GM12878 (cell line): Measurements from ENCODE around the gene CLEC12A. TPM values are rescaled to one million over a fixed set of nuclear protein-coding genes. Genes with fewer than 3 reads are reported as not detected.

ENCODE experiments used
- ATAC-seq: fragments of 200-7000 bp; cut with Tn5 transposase; 3 replicates; pipeline ENCODE4 v1.9.1; 2020; ENCODE audit warnings: mild to moderate bottlenecking, moderate library complexity
- BruUV-seq: library from RNA; stranded (reverse); fragments of 400-500 nt; replicated peaks from 2 replicates; lab custom pipeline; 2021; lab: Mats Ljungman, UMichigan
- CTCF ChIA-PET: fragments of 300-600 bp; sonication (Branson Sonifier 250); formaldehyde crosslinking; extraction: SDS; loops from one replicate; lab custom pipeline; 2021; ENCODE audit warnings: inconsistent platforms; lab: Yijun Ruan, JAX
- POLR2A ChIA-PET: fragments of 350-600 bp; formaldehyde crosslinking; extraction: SDS; loops from one replicate; lab custom pipeline; 2021; ENCODE audit warnings: inconsistent platforms; lab: Charles Lee
- RAD21 ChIA-PET: fragments of 300-600 bp; sonication (Branson Sonifier 250); formaldehyde crosslinking; loops from one replicate; lab custom pipeline; 2023; ENCODE audit warnings: antibody characterized with exemption; ENCODE audit not compliant: unreplicated experiment; lab: Charles Lee
- SMC1A ChIA-PET: fragments of 300-600 bp; sonication (Branson Sonifier 250); formaldehyde crosslinking; loops from one replicate; lab custom pipeline; 2023; ENCODE audit not compliant: unreplicated experiment, uncharacterized antibody; lab: Charles Lee
- DNase-seq: peaks from one replicate; pipeline ENCODE4 v3.0.0-alpha.2; 2011; ENCODE audit warnings: low read depth, low spot score
- FAIRE-seq: peaks from 3 replicates; lab custom pipeline; 2011; peaks lifted over from hg19 to GRCh38; lab: Jason Lieb, UNC
- H2AFZ ChIP-seq: 2 replicates; pipeline ENCODE4 v1.6.0; 2011; ENCODE audit warnings: low read depth, low read length, control low read depth; ENCODE audit not compliant: control insufficient read depth
- H3K27ac ChIP-seq: 2 replicates; pipeline ENCODE4 v1.5.1; 2011; ENCODE audit warnings: control low read depth; ENCODE audit not compliant: control insufficient read depth, insufficient read depth
- H3K27me3 ChIP-seq, 2 experiments: replicated peaks in 1 of 2; 2 replicates each; pipeline versions ENCODE4 v1.6.0 to v1.6.1; 2011; ENCODE audit warnings: low read length in 1 of 2; ENCODE audit not compliant: control insufficient read depth in 2 of 2, insufficient read depth in 2 of 2
- H3K36me3 ChIP-seq, 2 experiments: 2 replicates each; pipeline ENCODE4 v1.5.1; 2011; ENCODE audit warnings: low read length in 1 of 2; ENCODE audit not compliant: control insufficient read depth in 2 of 2, insufficient read depth in 2 of 2
- H3K4me1 ChIP-seq: 2 replicates; pipeline ENCODE4 v1.6.1; 2011; ENCODE audit warnings: mild to moderate bottlenecking, low read length, moderate library complexity, mixed read lengths; ENCODE audit not compliant: control insufficient read depth, insufficient read depth
- H3K4me2 ChIP-seq: 2 replicates; pipeline ENCODE4 v1.6.0; 2011; ENCODE audit warnings: control low read depth; ENCODE audit not compliant: control insufficient read depth, insufficient read depth
- H3K4me3 ChIP-seq: fragments of 200-600 bp; sonication (generic); 2 replicates; pipeline ENCODE4 v1.5.1; 2016
- H3K79me2 ChIP-seq: 2 replicates; pipeline ENCODE4 v1.6.0; 2011; ENCODE audit warnings: low read length; ENCODE audit not compliant: control insufficient read depth, insufficient read depth
- H3K9ac ChIP-seq: 2 replicates; pipeline ENCODE4 v1.8.0; 2011; ENCODE audit warnings: low read length, control low read depth, mixed read lengths; ENCODE audit not compliant: control insufficient read depth, insufficient read depth
- H3K9me3 ChIP-seq: replicated peaks from 3 replicates; pipeline ENCODE4 v1.5.1; 2011; ENCODE audit warnings: mild to moderate bottlenecking, low read length; ENCODE audit not compliant: control insufficient read depth, insufficient read depth
- H4K20me1 ChIP-seq: 2 replicates; pipeline ENCODE4 v1.6.0; 2011; ENCODE audit not compliant: control insufficient read depth, insufficient read depth
- WGBS: methylation state at CpG from one replicate; pipeline ENCODE4 v1.1.6; 2016; ENCODE audit warnings: low lambda C conversion rate; ENCODE audit not compliant: insufficient replicate concordance, insufficient coverage; ENCODE audit errors: missing lambda C conversion rate; 5-methylcytosine and 5-hydroxymethylcytosine counted together
- in situ Hi-C: fragments of 300-500 bp; cut with MboI; formaldehyde crosslinking; loops from 9 replicates; pipeline ENCODE4 v1.14.3; 2018; ENCODE audit warnings: mixed read lengths
- intact Hi-C: fragments of 100-400 bp; cut with micrococcal nuclease; formaldehyde crosslinking; loops from one replicate; pipeline ENCODE4 v1.14.2; 2022; ENCODE audit not compliant: unreplicated experiment
- polyA plus RNA-seq, 11 experiments: library from polyadenylated mRNA; depleted of rRNA in 4 of 11; unstranded in 6 of 11; stranded (reverse) in 5 of 11; fragments of >200 nt; fragmentation: Nextera tagmentation in 4 of 11; fragmentation: Illumina TruSeq in 1 of 11; extraction: Ambion mirVana in 4 of 11; extraction: Trizol in 1 of 11; gene quantifications; 1 replicate in 1 of 11; 2 replicates in 10 of 11; pipeline versions ENCODE4 v1.2.1 to v1.2.3, GENCODE V29; 2011 to 2016; ENCODE audit warnings: inconsistent platforms in 2 of 11, missing spikeins in 2 of 11, low read depth in 1 of 11
- total RNA-seq, 4 experiments: library from RNA; depleted of rRNA in 3 of 4; stranded (reverse); fragments of >200 nt in 3 of 4; fragmentation: Illumina TruSeq in 1 of 4; extraction: Trizol in 1 of 4; gene quantifications; 2 replicates each; pipeline versions ENCODE4 v1.2.1 to v1.2.3, GENCODE V29; 2013 to 2021
- TF ChIP-seq, protein P1 (sequence below): IDR thresholded peaks from 2 replicates; pipeline ENCODE4 v1.6.1; 2012; ENCODE audit warnings: improper control_type of control experiment, low read depth, low read length; ENCODE audit not compliant: insufficient replicate concordance

The CLEC12A gene
- total and polyA plus RNA-seq, 10 of the 15 experiments (the other 5 are each of a cell fraction or from before 2014, with no cell fraction given), result 0.07 to 0.21 TPM; not detected in 8

DNA sequence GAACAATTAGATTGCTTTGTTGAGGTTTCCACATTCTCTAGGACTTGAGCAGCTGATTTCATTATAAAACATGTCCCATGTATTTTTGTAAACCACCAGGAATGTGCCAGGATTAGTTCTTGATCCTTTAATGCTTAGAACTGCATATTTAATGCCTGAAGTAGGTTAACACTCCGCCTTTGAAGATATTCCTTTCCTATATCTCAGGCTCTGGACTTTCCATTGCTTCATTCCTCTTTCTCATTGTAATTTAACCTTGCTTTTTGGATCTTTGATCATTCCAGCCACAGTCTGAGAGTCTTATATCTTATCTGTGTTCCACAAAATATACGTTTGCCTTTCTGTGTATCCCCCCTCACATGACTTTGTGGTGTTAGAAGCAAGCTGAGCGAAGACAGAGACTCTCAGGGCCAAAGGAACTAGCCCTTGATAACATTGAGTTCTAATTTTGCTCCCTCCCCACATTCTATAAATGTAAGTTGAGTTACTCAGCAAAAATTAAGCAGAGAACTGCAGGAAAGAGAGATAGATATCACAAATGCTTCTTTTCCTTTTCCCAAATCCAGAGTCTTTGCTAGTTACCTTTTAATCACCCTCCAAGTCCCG lies 30.1 kb downstream of the CLEC12A start:
- no peak overlapping the region for H3K27ac ChIP-seq
- ChIA-PET SMC1A (interaction anchor here (1.1 to 2.4 kb wide), 2 partner anchors 10 to 24 kb away, joined by 3 to 10 read pairs; partner anchors contain the start of gene CLEC12B), RAD21 (interaction anchor here (1.2 kb wide), 1 partner anchor 29 kb away, joined by 3 read pairs; the partner anchor contains the start of gene CLEC9A), POLR2A (no interaction called here), CTCF (no interaction called here)
- H3K36me3 ChIP-seq, result no peaks in the 10 kb centered on the region
- ATAC-seq (no peak), FAIRE-seq (no peak), DNase-seq (no peak)
- no peaks in the 10 kb centered on the region for H4K20me1 ChIP-seq
- no peak overlapping the region for H2AFZ ChIP-seq
- H3K27me3 ChIP-seq, result peaks cover 0 to 2% of the 10 kb centered on the region in 2 experiments; a peak in 2 of 4 replicates
- H3K9ac ChIP-seq, result no peak overlapping the region
- H3K4me3 ChIP-seq, result no peak overlapping the region
- 19% methylated on average over 4 of the region's 4 CpGs for WGBS
- no TSS peak for BruUV-seq
- in situ Hi-C loops, result no loop called here
- no peak overlapping the region for H3K4me2 ChIP-seq
- no peaks in the 10 kb centered on the region for H3K79me2 ChIP-seq
- H3K4me1 ChIP-seq, result no peaks in the 10 kb centered on the region
- TF ChIP-seq, protein P1, sequence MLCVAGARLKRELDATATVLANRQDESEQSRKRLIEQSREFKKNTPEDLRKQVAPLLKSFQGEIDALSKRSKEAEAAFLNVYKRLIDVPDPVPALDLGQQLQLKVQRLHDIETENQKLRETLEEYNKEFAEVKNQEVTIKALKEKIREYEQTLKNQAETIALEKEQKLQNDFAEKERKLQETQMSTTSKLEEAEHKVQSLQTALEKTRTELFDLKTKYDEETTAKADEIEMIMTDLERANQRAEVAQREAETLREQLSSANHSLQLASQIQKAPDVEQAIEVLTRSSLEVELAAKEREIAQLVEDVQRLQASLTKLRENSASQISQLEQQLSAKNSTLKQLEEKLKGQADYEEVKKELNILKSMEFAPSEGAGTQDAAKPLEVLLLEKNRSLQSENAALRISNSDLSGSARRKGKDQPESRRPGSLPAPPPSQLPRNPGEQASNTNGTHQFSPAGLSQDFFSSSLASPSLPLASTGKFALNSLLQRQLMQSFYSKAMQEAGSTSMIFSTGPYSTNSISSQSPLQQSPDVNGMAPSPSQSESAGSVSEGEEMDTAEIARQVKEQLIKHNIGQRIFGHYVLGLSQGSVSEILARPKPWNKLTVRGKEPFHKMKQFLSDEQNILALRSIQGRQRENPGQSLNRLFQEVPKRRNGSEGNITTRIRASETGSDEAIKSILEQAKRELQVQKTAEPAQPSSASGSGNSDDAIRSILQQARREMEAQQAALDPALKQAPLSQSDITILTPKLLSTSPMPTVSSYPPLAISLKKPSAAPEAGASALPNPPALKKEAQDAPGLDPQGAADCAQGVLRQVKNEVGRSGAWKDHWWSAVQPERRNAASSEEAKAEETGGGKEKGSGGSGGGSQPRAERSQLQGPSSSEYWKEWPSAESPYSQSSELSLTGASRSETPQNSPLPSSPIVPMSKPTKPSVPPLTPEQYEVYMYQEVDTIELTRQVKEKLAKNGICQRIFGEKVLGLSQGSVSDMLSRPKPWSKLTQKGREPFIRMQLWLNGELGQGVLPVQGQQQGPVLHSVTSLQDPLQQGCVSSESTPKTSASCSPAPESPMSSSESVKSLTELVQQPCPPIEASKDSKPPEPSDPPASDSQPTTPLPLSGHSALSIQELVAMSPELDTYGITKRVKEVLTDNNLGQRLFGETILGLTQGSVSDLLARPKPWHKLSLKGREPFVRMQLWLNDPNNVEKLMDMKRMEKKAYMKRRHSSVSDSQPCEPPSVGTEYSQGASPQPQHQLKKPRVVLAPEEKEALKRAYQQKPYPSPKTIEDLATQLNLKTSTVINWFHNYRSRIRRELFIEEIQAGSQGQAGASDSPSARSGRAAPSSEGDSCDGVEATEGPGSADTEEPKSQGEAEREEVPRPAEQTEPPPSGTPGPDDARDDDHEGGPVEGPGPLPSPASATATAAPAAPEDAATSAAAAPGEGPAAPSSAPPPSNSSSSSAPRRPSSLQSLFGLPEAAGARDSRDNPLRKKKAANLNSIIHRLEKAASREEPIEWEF, result no peak
- intact Hi-C loops, result no loop called here
- no peaks in the 10 kb centered on the region for H3K9me3 ChIP-seq
